DMS153 treated with DMSO at 0.1 percent for 48 hours (cell line): ENCODE data around the gene POU4F3.

Experiments used
- DNase-seq: peaks from one replicate; lab custom pipeline; 2025; ENCODE audit not compliant: unreplicated experiment; lab: John Stamatoyannopoulos, UW

Gene POU4F3

DNA sequence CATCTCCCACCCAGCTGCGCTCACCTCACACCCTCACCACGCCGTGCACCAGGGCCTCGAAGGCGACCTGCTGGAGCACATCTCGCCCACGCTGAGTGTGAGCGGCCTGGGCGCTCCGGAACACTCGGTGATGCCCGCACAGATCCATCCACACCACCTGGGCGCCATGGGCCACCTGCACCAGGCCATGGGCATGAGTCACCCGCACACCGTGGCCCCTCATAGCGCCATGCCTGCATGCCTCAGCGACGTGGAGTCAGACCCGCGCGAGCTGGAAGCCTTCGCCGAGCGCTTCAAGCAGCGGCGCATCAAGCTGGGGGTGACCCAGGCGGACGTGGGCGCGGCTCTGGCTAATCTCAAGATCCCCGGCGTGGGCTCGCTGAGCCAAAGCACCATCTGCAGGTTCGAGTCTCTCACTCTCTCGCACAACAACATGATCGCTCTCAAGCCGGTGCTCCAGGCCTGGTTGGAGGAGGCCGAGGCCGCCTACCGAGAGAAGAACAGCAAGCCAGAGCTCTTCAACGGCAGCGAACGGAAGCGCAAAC is 1.1 kb downstream of the POU4F3 start:
- DNase-seq = no peak

DNA sequence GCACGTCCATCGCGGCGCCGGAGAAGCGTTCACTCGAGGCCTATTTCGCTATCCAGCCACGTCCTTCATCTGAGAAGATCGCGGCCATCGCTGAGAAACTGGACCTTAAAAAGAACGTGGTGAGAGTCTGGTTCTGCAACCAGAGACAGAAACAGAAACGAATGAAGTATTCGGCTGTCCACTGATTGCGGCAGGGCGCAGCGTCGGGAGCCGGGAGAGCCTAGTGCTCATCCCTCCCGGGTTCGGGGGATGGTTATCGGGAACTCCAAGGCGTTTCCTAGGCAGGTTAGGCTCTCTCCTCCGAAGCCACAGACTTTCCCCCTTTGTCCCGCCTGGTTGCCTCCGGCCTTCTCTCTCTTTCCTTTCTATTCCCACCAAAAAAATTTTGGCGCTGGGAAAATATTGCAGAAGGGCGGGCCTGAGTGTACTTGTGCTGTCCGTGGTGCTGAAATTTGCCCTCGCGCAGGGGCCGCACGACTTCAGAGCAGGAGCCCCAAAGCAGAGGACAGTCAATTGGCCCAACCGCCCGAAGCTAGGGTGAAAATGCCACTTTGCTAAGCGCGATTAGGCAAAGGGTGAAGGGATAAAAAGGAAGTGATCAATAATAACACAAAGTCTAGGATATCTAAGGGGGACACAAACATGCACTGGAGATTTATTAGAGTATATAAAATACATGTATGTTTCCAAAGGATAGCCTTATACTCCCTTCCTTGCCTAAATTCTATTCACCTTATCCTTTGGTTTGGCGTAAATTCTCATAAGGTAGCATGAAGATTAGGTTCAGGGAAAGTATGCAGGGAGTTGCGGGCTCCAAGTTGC is 1.8 kb downstream of the POU4F3 start:
- no peak for DNase-seq

DNA sequence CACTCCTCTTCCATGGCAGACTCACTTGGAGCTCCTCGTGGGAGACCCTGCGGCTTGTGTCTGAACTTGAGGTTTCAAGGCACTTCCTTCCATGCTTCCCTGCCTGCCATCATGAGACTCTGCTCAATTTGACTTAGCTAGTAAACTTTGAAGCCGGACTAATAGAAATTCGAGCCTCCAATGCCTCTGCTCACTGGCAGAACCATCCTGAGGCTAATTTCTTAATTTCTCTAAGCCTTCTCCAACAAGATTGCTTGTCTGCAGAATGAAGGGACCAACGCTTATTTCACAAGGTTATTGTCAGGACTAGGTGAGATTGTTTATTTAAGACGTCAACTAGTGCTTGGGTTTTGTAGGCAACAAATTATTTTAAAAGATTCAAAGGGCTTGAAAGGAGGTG is 3.2 kb downstream of the POU4F3 start:
- DNase-seq = no peak

DNA sequence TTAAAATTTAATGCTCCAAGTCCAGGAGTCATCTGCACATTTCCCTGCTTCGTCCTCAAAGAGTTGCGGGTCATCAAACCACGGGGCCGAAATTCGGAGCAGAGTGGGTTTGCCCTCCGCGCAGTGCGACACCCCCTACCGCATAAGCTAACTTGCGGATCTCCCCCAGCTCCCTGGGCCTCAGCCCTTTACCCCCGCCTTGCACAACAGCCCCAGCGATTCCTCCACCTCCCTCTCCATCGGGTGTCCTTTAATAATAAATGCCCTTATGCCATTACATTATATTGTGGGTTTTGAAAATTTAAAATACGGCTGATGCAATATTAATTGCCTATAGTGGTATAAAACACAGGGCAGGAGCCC is 3.9 kb downstream of the POU4F3 start:
- DNase-seq = no peak

DNA sequence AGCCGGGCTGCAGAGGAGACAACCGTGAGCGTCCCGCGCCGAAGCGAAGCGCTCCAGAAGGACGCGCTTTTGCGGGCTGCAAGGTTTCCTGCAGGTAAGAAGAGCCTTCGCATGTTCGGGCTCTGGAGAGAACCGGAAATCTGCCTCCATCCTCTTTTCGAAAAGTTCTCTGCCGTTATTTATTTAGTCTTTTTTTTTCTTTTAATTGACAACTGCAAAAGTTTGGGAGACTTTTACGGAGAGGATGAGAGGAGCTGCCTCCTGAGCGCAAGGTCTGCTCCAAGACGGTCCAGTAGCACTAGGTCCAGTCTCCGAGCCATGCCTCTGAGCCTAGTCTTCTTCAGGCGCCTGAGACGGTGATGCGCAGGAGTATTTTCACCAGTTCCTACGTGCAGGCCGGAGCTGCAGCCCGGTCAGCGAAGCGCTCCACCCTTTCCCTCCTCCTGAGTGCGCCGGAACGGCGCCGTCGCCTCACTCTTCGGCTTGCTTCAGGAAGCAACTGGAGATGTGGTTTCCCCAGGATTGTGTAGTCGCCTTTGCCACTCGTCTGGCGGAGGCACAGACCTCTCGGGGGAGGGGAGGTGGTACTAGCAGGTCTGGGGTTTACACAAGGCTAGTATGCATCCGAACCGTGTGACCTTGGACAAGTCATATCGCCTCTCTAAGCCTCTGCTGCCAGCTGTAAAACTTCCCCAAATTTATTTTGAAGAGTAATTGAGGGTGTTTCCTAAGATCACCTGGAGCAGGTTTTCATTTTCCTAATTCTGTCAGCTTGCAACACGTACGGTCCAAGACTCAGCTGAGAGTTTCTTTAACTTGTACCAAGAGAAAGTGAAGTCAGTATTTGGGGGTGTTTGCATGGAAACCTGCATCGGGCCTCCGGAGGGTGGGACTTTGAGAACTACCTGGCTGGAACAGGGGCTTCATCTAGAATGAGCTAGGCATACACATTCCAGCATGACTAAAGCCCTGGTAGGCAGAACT is 4.5 kb downstream of the POU4F3 start:
- no peak for DNase-seq

DNA sequence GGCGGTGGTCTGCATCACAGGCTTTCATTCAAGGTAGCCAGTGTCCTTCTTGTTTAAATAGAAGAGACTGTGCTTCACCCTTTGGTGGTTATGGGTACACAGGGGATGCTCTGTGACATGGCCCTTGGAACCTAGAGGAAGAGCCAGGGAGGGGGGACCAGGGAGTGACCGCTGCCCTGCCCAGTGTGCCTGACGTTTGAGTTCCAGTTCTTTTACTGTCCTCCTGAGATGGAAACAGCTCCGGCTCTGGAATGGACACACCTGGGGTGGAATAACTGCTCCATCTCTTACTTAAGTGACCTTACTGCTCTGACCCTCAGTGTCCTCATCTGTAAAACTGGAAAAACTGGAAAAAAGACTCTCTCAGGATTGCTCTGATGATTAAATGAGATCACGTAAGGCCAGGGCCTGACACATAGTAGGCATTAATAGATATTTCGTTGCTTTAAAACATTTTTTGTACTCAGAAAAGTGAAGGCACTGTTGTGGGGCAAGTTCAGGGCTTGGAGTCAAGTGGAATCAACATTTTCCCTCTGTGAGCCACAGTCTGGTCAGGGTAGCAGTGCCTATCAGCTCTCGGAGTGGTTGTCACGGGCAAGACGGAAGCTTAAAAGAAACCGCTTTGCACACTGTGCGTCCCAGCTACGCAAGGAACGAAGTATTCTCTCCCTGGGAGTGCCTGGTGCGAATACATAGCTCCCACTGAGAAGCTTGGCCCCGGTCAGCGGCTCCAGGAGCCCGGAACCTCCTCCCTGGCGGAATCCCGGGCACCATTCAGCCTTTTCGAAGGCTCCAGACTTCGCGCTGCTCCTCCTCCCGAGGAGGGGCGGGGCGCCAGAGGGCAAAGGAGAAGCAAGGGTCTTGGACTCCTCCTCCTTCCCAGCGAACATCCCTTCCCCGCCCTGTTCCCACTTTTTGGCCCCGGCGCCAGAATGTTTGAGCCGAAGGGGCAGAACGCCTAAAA is 5.8 kb downstream of the POU4F3 start:
- no peak for DNase-seq

DNA sequence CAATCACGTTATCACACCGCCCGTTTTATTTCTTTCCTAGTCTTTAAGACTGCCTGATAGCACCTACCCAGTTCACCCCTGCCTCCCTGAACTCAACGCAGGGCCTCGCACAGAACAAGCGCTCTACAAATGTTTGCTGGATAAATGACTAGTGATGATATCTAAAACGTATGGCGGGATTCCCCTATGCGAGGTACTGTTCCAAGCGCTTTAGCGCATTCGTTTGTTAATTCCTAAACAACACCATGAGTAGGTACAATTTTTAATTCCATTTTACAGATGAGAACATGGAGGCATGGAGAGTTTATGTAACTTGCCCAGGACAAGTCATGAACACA is 6.6 kb downstream of the POU4F3 start:
- no peak for DNase-seq

DNA sequence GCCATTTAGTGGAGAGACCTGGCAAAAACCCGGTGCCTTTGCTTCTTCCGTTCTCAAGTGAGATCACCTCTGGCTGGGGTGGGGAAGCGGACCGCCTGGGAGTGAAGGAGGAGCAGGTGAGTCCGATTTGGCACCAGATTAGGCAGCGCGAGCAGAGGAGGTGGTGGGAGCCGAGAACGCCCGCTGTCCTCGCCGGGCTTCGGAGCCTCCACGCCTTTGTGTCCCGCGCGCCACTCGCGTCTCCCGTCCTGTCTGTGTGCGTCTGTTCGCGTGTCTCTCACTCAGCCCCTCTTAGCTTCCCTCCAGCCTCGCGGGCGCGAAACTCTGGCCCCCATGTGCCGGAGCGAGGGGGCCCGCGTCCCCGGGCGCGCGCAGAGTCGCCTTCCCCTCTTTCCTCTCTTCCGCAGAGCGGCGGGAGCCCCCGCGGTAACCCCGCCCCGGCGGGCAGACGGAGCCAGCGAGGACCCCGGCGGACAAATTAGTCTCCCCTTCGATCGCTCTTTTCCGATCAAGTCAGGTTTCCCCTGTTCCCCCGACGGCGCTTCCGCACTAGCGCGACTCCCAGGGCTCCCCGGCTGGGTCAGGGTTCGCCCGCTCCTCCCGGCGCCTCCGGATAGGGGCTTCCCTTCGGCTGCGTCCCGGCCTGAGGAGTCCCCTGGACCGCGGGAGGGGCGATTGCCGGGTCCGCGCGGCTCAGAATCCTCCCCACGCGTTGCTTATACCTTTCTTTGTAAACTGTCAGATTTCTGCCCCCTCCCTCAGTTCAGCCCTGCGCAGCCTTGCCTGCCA is 7.1 kb downstream of the POU4F3 start:
- no peak for DNase-seq

DNA sequence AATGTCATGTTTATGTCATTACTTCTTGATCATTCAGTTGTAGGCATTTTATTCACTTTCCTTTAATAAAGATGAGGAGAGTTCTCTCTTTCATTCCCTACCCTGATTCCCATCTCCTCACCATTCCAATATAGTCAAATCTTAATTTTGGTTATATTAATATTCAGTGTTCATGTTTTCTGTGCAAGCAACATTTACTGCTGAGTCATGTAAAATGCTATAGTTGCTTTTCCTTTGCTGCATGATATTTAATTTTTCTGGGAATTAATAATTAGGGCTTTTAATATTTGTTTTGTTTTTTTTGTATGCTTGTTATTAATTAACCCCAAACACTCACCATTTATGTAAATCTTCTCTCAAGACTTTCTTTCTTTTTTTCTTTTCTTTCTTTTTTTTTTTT is 18.5 kb downstream of the POU4F3 start:
- DNase-seq = no peak

DNA sequence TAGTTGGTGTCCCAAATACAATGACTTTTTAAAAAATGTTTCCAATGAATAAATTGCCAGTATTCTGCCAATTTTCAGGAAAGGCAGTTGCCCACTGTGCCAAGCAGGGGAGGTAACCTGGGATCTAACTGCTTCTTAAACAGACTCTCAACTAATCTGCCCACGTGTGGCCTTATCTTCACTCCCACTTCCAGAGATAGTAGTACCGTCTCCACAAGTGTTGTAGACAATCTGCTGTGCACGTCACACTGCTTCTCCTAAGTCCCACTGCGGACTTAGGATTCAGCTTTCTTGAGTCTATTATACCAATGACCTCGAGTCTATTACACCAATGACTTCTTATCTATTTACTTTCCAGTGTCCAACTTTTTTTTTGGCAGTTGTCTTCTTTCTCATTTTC is 21.2 kb downstream of the POU4F3 start:
- DNase-seq = no peak

DNA sequence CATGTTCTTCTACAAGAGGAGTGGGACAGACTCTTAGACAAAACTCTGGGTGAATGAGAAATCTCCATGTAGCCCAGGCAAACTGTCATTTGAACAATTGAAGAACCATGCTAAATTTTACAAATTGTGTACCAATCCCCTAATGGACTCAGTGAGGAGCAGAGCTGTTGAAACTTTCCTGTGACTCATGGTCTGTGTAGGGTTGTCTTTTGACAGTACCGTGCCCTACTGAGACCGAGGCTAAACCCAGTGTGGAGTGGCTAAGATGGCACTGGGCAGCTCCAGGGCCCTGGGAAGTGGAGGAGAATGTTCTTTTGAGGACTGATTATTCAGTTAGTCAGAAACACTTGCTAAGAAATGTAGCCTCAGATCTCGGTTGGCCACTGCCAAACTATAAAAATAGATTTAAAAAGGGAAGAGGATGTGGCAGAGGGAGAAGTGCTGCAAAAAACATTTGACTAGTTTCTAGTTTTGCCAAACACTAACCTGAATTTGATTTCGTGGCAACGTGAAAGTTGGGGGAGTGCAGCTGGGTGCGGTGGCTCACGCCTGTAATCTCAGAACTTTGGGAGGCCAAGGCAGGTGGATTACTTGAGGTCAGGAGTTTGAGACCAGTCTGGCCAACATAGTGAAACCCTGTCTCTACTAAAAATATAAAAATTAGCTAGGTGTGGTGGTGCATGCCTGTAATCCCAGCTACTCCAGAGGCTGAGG is 24.7 kb downstream of the POU4F3 start:
- no peak for DNase-seq

DNA sequence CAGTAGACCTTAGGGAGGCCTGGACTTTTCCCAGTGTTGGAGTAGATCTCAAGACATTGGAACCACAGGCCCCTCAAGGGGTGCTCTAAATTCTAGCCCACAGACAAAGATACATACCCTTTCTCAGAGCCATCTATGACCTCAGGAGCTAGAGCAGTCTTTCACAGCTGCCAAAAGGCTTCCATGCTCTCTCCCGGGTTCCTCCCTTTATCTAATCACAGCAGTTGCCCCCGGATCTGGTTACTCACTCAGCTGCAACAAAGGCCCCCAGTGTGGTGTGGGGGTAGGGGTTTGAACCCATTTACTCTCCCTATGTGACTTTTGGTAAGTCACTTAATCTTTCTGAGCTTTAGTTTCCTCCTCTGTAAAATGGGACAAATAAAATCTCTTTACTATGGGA is 27.0 kb downstream of the POU4F3 start:
- DNase-seq = no peak

DNA sequence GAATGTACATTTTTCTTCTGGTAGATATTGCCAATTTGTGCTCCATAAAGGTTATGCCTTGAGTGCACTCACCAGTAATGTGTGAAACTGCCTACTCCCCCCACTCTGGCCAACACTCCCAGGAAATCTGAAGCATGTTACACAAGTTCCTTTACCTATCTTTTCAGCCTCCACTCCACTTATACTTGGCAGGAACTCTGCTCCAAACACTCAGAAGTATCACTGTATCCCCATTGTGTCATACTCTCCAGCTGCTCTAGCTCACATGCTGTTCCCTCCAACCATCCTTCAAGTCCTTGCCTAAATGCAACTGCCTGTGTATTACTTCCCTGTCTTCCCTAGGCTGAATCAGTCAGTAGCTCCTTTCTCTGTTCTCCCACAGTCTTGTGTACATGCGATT is 28.3 kb downstream of the POU4F3 start:
- DNase-seq = no peak

DNA sequence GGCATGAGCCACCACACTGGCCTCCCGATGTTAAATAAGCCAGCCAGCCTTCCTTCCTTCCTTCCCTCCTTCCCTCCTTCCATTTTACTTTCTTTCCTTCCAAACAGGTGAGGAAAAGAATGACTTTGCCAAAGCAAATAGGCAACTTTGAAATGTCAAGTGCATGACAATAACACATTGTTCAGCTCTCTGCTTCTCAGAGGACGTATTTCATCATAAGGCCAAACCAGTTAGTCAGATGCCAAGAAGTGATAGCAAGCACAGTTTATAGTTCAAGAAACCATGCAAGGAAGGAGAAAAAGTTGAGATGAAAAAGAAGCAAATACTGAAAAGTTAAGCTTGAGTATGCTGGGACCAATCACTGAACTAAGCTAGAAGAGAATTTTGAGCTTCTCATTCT is 29.5 kb downstream of the POU4F3 start:
- DNase-seq = no peak

DNA sequence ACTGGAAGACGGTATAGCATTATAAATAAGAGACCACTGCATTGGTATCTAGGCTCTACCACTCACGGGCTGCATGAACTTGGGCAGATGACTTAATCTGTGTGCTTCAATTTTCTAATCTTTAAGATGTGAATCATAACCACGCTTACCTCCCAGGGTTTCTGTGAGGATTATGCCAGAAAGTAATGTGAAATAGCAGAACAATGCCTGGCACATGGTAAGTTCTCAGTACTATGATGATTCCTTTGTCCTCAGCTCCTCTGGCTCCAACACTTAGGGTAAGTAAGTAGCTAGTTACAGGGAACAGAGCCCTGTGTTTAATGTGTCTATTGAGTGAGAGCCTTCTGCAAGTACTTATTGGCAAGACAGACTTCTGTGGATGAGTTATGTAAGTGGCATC is 31.1 kb downstream of the POU4F3 start:
- no peak for DNase-seq

DNA sequence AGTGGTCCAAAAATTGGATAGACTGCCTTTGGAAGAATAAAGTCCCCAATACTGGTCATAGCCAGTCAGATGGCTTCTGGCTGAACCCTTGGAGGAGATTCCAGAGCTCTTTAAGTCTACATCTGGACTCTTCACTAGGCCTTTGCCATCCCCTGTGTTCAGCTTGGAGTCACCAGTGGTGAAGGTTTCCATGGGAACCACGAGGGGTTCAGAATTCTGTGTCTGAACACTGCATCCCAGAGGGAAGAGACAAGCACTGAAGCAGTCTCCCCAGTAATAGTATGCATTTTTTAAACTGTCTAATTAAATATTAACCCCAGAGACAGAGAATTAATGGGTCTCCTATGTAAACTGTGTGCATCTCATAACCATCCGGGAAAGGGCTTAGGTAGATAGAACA is 38.2 kb downstream of the POU4F3 start:
- no peak for DNase-seq

DNA sequence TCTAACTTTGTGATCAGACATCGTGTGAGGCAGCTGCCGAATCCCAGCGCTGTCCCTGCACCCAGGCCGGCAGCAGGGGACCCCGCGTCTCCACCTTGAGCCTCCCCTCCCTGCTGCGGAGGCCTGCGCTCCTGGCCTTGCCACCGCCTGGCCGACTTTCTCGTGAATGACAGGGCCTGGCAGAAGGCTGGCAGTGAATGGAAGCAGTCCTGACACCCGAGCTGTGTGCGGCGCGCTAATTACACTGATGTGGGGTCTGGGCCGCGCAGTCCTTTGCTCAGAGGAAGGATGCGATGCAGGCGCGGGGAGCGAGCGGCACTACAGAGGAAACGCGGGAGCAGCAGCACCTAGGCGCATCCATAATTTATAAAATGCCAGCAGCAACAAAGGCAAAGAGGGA is 40.3 kb downstream of the POU4F3 start:
- DNase-seq = no peak

DNA sequence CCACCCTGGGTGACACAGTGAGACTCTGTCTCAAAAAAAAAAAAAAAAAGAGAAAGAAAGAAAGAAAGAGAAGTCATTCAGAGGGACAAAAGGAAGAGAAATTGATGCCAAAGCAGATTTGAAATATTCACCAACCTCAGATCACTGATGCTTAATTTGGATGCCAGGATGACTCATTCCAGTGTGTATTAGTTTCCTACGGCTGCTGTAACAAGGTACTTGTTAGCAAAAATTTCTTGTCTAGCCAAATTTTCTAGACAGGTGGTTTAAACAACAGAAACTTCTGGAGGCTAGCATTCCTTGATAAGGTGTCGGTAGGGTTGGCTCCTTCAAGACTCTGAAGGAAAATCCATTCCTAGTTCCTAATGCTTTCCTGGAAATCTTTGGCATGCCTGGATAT is 42.1 kb downstream of the POU4F3 start:
- DNase-seq = no peak

DNA sequence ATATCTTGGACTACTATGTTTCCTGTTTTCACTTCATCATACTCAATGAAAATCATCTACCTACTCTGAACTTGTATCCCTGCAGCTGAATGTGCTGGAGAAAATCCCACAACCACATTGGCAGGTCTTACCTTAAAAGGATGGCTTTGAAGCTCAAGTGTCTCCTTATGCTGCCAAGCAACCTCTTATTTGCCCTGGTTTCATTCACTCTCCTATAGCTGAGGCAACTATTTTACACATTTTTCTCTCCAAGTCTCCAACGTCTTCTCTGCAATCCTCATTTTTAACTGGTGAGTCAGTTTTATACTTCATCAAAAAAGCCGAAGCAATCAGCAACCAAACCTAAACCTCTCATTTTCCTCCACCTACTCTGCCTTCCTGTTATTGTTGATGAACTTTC is 49.7 kb downstream of the POU4F3 start:
- no peak for DNase-seq

DNA sequence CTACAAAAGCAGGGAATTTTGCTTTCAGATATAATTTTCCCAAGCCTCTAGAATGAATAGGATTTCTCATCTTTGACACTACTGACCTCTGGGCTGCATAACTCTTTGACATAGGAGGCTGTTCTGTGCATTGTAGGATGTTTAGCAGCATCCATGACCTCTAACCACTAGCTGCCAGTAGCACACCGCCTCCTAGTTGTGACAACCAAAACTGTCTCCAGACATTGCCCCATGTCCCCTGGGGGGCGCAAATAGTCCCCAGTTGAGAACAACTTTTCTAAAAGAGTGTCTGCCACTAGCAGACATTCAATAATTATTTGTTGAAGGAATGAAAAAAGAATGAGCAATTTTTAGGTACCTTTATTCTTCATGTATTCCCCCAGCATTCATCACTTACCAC is 51.8 kb downstream of the POU4F3 start:
- no peak for DNase-seq
